Tibial nerve (tissue), 4 donors: ENCODE results near the gene STAB1.

ENCODE experiments used
- EP300 ChIP-seq, 2 donors: sonication (generic); formaldehyde crosslinking; IDR thresholded peaks; one replicate each; pipeline ENCODE4 v1.6.1; 2017; ENCODE audit warnings: antibody characterized with exemption in 2 of 2, mild to moderate bottlenecking in 1 of 2
- POLR2A ChIP-seq, 2 donors: fragments of 450-650 bp; IDR thresholded peaks; one replicate each; pipeline ENCODE4 v1.6.1; 2017; ENCODE audit warnings: antibody characterized with exemption in 2 of 2, mild to moderate bottlenecking in 2 of 2, moderate library complexity in 2 of 2
- TF ChIP-seq, protein P1 (sequence below), 5 experiments: fragments of 200-600 bp in 3 of 5; fragments of 450-650 bp in 2 of 5; sonication (generic) in 3 of 5; IDR thresholded peaks; one replicate each; pipeline ENCODE4 v1.5.1; 2016 to 2019; ENCODE audit warnings: antibody characterized with exemption in 5 of 5, mild to moderate bottlenecking in 3 of 5, moderate library complexity in 2 of 5

DNA sequence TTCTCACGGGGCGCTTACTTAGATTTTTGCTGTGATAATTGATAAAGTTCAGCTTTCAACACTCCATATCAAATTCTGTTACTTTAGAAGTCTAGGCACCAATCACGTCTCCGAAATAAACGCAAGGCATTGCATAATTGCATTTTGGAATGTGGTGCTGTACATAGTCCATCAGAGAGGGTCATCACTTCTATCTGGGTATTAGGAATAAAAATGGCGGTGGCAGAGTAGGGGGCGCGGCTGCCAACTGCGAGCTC, 40.9 kb downstream of the STAB1 start:
- TF ChIP-seq, protein P1, sequence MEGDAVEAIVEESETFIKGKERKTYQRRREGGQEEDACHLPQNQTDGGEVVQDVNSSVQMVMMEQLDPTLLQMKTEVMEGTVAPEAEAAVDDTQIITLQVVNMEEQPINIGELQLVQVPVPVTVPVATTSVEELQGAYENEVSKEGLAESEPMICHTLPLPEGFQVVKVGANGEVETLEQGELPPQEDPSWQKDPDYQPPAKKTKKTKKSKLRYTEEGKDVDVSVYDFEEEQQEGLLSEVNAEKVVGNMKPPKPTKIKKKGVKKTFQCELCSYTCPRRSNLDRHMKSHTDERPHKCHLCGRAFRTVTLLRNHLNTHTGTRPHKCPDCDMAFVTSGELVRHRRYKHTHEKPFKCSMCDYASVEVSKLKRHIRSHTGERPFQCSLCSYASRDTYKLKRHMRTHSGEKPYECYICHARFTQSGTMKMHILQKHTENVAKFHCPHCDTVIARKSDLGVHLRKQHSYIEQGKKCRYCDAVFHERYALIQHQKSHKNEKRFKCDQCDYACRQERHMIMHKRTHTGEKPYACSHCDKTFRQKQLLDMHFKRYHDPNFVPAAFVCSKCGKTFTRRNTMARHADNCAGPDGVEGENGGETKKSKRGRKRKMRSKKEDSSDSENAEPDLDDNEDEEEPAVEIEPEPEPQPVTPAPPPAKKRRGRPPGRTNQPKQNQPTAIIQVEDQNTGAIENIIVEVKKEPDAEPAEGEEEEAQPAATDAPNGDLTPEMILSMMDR (IDR thresholded peaks at IDR 0.05) = no peak
- TF ChIP-seq POLR2A (IDR thresholded peaks at IDR 0.05) = no peak
- TF ChIP-seq EP300 (IDR thresholded peaks at IDR 0.05) = no peak
